Measurements from ENCODE around the gene ROR2.

DNA sequence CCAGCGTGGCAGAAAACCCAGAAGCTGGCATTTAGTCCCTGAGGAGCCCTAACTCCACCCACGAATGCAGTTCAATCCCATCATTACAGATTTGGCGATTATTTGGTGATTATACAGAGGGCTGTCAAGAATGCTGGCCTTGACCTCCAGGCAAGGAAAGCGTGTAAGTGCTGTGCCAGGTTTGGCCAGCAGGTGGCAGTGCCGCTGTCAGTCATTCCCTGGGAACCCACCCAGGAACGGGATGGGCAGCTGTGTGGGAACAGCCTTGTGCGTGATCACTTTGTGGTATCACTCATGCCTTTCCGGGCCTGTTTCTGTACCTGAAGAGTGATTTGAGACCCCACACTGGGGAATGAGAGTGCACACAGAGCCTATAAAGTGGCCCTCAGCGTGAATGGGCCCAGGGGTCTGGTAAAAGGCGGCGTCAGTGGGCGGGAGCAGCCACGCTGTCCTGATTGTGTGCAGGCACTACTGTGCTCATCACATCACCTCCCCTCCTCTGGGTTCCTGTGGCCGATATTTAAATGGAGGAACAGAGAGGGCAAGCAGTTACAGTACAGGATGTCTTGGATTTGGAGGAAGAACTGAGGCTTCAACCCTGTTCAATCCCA, 215.6 kb downstream of the ROR2 start:
- TF ChIP-seq, protein P1, sequence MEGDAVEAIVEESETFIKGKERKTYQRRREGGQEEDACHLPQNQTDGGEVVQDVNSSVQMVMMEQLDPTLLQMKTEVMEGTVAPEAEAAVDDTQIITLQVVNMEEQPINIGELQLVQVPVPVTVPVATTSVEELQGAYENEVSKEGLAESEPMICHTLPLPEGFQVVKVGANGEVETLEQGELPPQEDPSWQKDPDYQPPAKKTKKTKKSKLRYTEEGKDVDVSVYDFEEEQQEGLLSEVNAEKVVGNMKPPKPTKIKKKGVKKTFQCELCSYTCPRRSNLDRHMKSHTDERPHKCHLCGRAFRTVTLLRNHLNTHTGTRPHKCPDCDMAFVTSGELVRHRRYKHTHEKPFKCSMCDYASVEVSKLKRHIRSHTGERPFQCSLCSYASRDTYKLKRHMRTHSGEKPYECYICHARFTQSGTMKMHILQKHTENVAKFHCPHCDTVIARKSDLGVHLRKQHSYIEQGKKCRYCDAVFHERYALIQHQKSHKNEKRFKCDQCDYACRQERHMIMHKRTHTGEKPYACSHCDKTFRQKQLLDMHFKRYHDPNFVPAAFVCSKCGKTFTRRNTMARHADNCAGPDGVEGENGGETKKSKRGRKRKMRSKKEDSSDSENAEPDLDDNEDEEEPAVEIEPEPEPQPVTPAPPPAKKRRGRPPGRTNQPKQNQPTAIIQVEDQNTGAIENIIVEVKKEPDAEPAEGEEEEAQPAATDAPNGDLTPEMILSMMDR (conservative IDR thresholded peaks at IDR 0.05; ENCODE audit: low read depth in 2 of 2), result peak; percentile 94
- TF ChIP-seq EZH2phosphoT487 (IDR thresholded peaks at IDR 0.05; ENCODE audit: unreplicated experiment) (no peak), POLR2AphosphoS5 (IDR thresholded peaks at IDR 0.05; ENCODE audit: low read depth) (no peak)

Measured in GM23338 (cell line).